ENCODE results near the gene AP5M1.

The AP5M1 gene

GRCh38 chr14:57297852-57298251, 29.1 kb downstream of the AP5M1 start:
- TF ChIP-seq CTCF (IDR thresholded peaks at IDR 0.05) = no peak

GRCh38 chr14:57299511-57299910, 30.7 kb downstream of the AP5M1 start:
- TF ChIP-seq CTCF (IDR thresholded peaks at IDR 0.05) = no peak

- TF ChIP-seq CTCF (IDR thresholded peaks at IDR 0.05) = no peak
These were observed 34.1 kb downstream of the AP5M1 start for GRCh38 chr14:57302883-57303282.

GRCh38 chr14:57314396-57315089, 45.8 kb downstream of the AP5M1 start:
- TF ChIP-seq CTCF (IDR thresholded peaks at IDR 0.05) = no peak

- TF ChIP-seq CTCF (IDR thresholded peaks at IDR 0.05) = peak; percentile 89
These were observed 48.6 kb downstream of the AP5M1 start for GRCh38 chr14:57317248-57317833.

GRCh38 chr14:57319636-57320192, 50.9 kb downstream of the AP5M1 start:
- no peak for TF ChIP-seq CTCF (IDR thresholded peaks at IDR 0.05)

GRCh38 chr14:57323721-57324120, 55.0 kb downstream of the AP5M1 start:
- TF ChIP-seq CTCF (IDR thresholded peaks at IDR 0.05) = no peak
